GM19239 (cell line): ENCODE data around the gene GSTT2.

Source experiments
- DNase-seq: peaks from one replicate; pipeline ENCODE4 v3.0.0; 2011; ENCODE audit warnings: low spot score; ENCODE audit not compliant: insufficient read length
- FAIRE-seq: peaks from 2 replicates; lab custom pipeline; 2011; peaks lifted over from hg19 to GRCh38; lab: Jason Lieb, UNC

The GSTT2 gene

GRCh38 chr22:24006207-24006913 is 26.4 kb downstream of the GSTT2 start:
- FAIRE-seq, result no peak
- DNase-seq, result no peak

- DNase-seq, result no peak
Observed at GRCh38 chr22:24006914-24007214, 26.9 kb downstream of the GSTT2 start.

GRCh38 chr22:24007253-24008021 is 27.5 kb downstream of the GSTT2 start:
- DNase-seq (no peak), FAIRE-seq (no peak)

More at GRCh38 chr22:24006914-24007214, 26.9 kb downstream of the GSTT2 start:
- FAIRE-seq, result no peak

GRCh38 chr22:24008022-24008283 is 28.0 kb downstream of the GSTT2 start:
- DNase-seq (no peak), FAIRE-seq (no peak)

GRCh38 chr22:24008381-24009226 is 28.7 kb downstream of the GSTT2 start:
- DNase-seq, result no peak
- FAIRE-seq, result no peak

- FAIRE-seq (no peak), DNase-seq (no peak)
Observed at GRCh38 chr22:24009227-24010017, 29.5 kb downstream of the GSTT2 start.

- FAIRE-seq (no peak), DNase-seq (no peak)
Observed at GRCh38 chr22:24010018-24010391, 30.1 kb downstream of the GSTT2 start.

GRCh38 chr22:24011735-24012068 is 31.8 kb downstream of the GSTT2 start:
- DNase-seq, result no peak
- FAIRE-seq, result no peak

- DNase-seq (no peak), FAIRE-seq (no peak)
Observed at GRCh38 chr22:24016156-24016555, 36.2 kb downstream of the GSTT2 start.

- DNase-seq (no peak), FAIRE-seq (no peak)
Observed at GRCh38 chr22:24021304-24021703, 41.4 kb downstream of the GSTT2 start.

- DNase-seq (no peak), FAIRE-seq (no peak)
Observed at GRCh38 chr22:24023204-24023789, 43.4 kb downstream of the GSTT2 start.

GRCh38 chr22:24024354-24024753 is 44.4 kb downstream of the GSTT2 start:
- FAIRE-seq (no peak), DNase-seq (no peak)

- DNase-seq, result no peak
- FAIRE-seq, result no peak
Observed at GRCh38 chr22:24025475-24025874, 45.5 kb downstream of the GSTT2 start.

- DNase-seq, result no peak
- no peak for FAIRE-seq
Observed at GRCh38 chr22:24026056-24026455, 46.1 kb downstream of the GSTT2 start.

- no peak for DNase-seq
Observed at GRCh38 chr22:24026733-24027132, 46.8 kb downstream of the GSTT2 start.

GRCh38 chr22:24027389-24027975 is 47.5 kb downstream of the GSTT2 start:
- no peak for DNase-seq
- FAIRE-seq, result no peak

More at GRCh38 chr22:24026733-24027132, 46.8 kb downstream of the GSTT2 start:
- FAIRE-seq, result no peak

GRCh38 chr22:24027991-24028390 is 48.1 kb downstream of the GSTT2 start:
- FAIRE-seq, result no peak
- DNase-seq, result no peak

- DNase-seq (no peak), FAIRE-seq (no peak)
Observed at GRCh38 chr22:24028533-24028932, 48.6 kb downstream of the GSTT2 start.

- DNase-seq (no peak), FAIRE-seq (no peak)
Observed at GRCh38 chr22:24029304-24029703, 49.4 kb downstream of the GSTT2 start.

GRCh38 chr22:24030186-24030702 is 50.3 kb downstream of the GSTT2 start:
- FAIRE-seq (no peak), DNase-seq (no peak)
